Endothelial cell of umbilical vein (primary cell): ENCODE measurements around the gene BEND5. TPM values are rescaled to one million over a fixed set of nuclear protein-coding genes. Genes with fewer than 3 reads are reported as not detected.

ENCODE experiments used
- BruUV-seq: library from RNA; stranded (reverse); fragments of 400-500 nt; replicated peaks from 2 replicates; lab custom pipeline; 2021; lab: Mats Ljungman, UMichigan
- CTCF ChIA-PET: fragments of 300-600, 350-600 bp; sonication (Branson Sonifier 250); formaldehyde crosslinking; loops from one replicate; lab custom pipeline; 2021; ENCODE audit warnings: antibody characterized with exemption, inconsistent platforms; lab: Charles Lee
- POLR2A ChIA-PET: fragments of 300-600, 350-600 bp; sonication (Branson Sonifier 250); formaldehyde crosslinking; loops from one replicate; lab custom pipeline; 2021; ENCODE audit warnings: antibody characterized with exemption, inconsistent platforms; lab: Charles Lee
- DNase-seq: peaks from one replicate; pipeline ENCODE4 v3.0.0-alpha.2; 2011; ENCODE audit warnings: low read depth, low spot score
- FAIRE-seq: peaks from 2 replicates; lab custom pipeline; 2011; peaks lifted over from hg19 to GRCh38; lab: Jason Lieb, UNC
- H2AFZ ChIP-seq: 2 replicates; pipeline ENCODE4 v1.6.0; 2012; ENCODE audit warnings: low read depth, low read length, control low read depth, inconsistent platforms
- H3K27ac ChIP-seq: 2 replicates; pipeline ENCODE4 v1.5.1; 2011; ENCODE audit warnings: low read depth, mild to moderate bottlenecking, control low read depth, low read length, moderate library complexity; ENCODE audit not compliant: insufficient read depth
- H3K27me3 ChIP-seq, 2 experiments: 2 replicates each; pipeline versions ENCODE4 v1.6.0 to v1.6.1; 2011; ENCODE audit warnings: low read length in 2 of 2, mixed read lengths in 1 of 2; ENCODE audit not compliant: control insufficient read depth in 2 of 2, insufficient read depth in 2 of 2
- H3K36me3 ChIP-seq, 2 experiments: 2 replicates in 1 of 2; 3 replicates in 1 of 2; pipeline ENCODE4 v1.5.1; 2011; ENCODE audit warnings: low read length in 2 of 2, mild to moderate bottlenecking in 1 of 2, moderate library complexity in 1 of 2; ENCODE audit not compliant: control insufficient read depth in 2 of 2, insufficient read depth in 2 of 2; ENCODE audit errors: extremely low read depth in 1 of 2
- H3K4me1 ChIP-seq: 3 replicates; pipeline ENCODE4 v1.5.1; 2011; ENCODE audit warnings: mild to moderate bottlenecking, low read length; ENCODE audit not compliant: control insufficient read depth, insufficient read depth; ENCODE audit errors: extremely low read depth
- H3K4me2 ChIP-seq: 2 replicates; pipeline ENCODE4 v1.6.1; 2011; ENCODE audit warnings: low read length, control low read depth, mixed read lengths; ENCODE audit not compliant: insufficient read depth
- H3K4me3 ChIP-seq, 3 experiments: fragments of 200-600 bp in 1 of 3; sonication (generic), shearing (Covaris generic) in 1 of 3; replicated peaks in 1 of 3; 2 replicates each; pipeline ENCODE4 v1.5.1; 2011 to 2016; ENCODE audit warnings: control low read depth in 3 of 3, low read length in 3 of 3, mild to moderate bottlenecking in 2 of 3, inconsistent platforms in 1 of 3, low read depth in 1 of 3, moderate library complexity in 1 of 3; ENCODE audit not compliant: insufficient read depth in 1 of 3
- H3K79me2 ChIP-seq: 2 replicates; pipeline ENCODE4 v1.6.0; 2012; ENCODE audit warnings: low read length, inconsistent platforms; ENCODE audit not compliant: control insufficient read depth, insufficient read depth
- H3K9ac ChIP-seq: replicated peaks from 2 replicates; pipeline ENCODE3; 2011; ENCODE audit warnings: low read length, control low read depth; ENCODE audit not compliant: insufficient read depth; ENCODE audit errors: extremely low read depth
- H3K9me1 ChIP-seq: replicated peaks from 3 replicates; pipeline ENCODE4 v1.6.0; 2011; ENCODE audit warnings: mild to moderate bottlenecking, low read length; ENCODE audit not compliant: control insufficient read depth, insufficient read depth; ENCODE audit errors: extremely low read depth
- H3K9me3 ChIP-seq: replicated peaks from 2 replicates; pipeline ENCODE4 v1.5.1; 2012; ENCODE audit warnings: low read length, inconsistent platforms; ENCODE audit not compliant: control insufficient read depth, insufficient read depth
- H4K20me1 ChIP-seq: replicated peaks from 2 replicates; pipeline ENCODE3; 2011; ENCODE audit warnings: mild to moderate bottlenecking, low read length; ENCODE audit not compliant: control insufficient read depth, insufficient read depth; ENCODE audit errors: extremely low read depth
- EZH2 ChIP-seq: IDR thresholded peaks from 2 replicates; pipeline ENCODE4 v1.6.1; 2012; ENCODE audit warnings: borderline replicate concordance, low read depth, mild to moderate bottlenecking, moderate library complexity, low read length, inconsistent platforms; ENCODE audit not compliant: severe bottlenecking
- FOS ChIP-seq: IDR thresholded peaks from 2 replicates; pipeline ENCODE4 v1.6.1; 2011; ENCODE audit warnings: mild to moderate bottlenecking, low read length, moderate library complexity, borderline replicate concordance; ENCODE audit not compliant: insufficient read depth
- GATA2 ChIP-seq: IDR thresholded peaks from 2 replicates; pipeline ENCODE4 v1.7.0; 2011; ENCODE audit warnings: low read depth, mild to moderate bottlenecking, moderate library complexity, mixed read lengths, low read length; ENCODE audit not compliant: insufficient read length, insufficient read depth
- JUN ChIP-seq: IDR thresholded peaks from 2 replicates; pipeline ENCODE4 v1.6.1; 2011; ENCODE audit warnings: borderline replicate concordance, low read depth; ENCODE audit not compliant: insufficient read length, insufficient read depth
- MAX ChIP-seq: IDR thresholded peaks from 2 replicates; pipeline ENCODE4 v1.6.1; 2011; ENCODE audit not compliant: insufficient read depth, insufficient read length
- MYC ChIP-seq: IDR thresholded peaks from one replicate; pipeline ENCODE4 v1.6.1; 2011; ENCODE audit warnings: mild to moderate bottlenecking, low read depth, low read length
- POLR2A ChIP-seq: IDR thresholded peaks from 2 replicates; pipeline ENCODE4 v1.6.1; 2012; ENCODE audit warnings: low read depth, mild to moderate bottlenecking, control low read depth, low read length
- POLR2AphosphoS5 ChIP-seq: IDR thresholded peaks from 2 replicates; pipeline ENCODE4 v1.6.1; 2012; ENCODE audit warnings: low read depth, mild to moderate bottlenecking, control low read depth, low read length, moderate library complexity; ENCODE audit not compliant: insufficient read depth
- dilution Hi-C: fragments of 300-500 bp; cut with MboI; formaldehyde crosslinking; loops from one replicate; pipeline ENCODE4 v1.15.0; 2019; ENCODE audit warnings: low sequenced_read_pairs; ENCODE audit not compliant: extremely low pct_ligation_motif_present
- intact Hi-C: fragments of 100-400 bp; cut with micrococcal nuclease; formaldehyde crosslinking; loops from one replicate; pipeline ENCODE4 v1.10.0; 2022
- polyA plus RNA-seq, 4 experiments: library from polyadenylated mRNA; depleted of rRNA in 3 of 4; stranded (reverse) in 3 of 4; unstranded in 1 of 4; fragments of >200 nt; gene quantifications; 2 replicates each; pipeline versions ENCODE4 v1.2.1 to v1.2.3, GENCODE V29; 2011 to 2012; ENCODE audit warnings: missing spikeins in 1 of 4
- total RNA-seq: library from RNA; stranded (reverse); gene quantifications from 2 replicates; pipeline ENCODE4 v1.2.3, GENCODE V29; 2021
- TF ChIP-seq, protein P1 (sequence below), 2 donors: IDR thresholded peaks; 1 replicate in 1 of 2; 2 replicates in 1 of 2; pipeline ENCODE4 v1.5.1; 2011; ENCODE audit warnings: low read length in 2 of 2, mild to moderate bottlenecking in 2 of 2, moderate library complexity in 2 of 2, control low read depth in 1 of 2, inconsistent platforms in 1 of 2, low read depth in 1 of 2; ENCODE audit not compliant: insufficient read depth in 1 of 2; ENCODE audit errors: extremely low read depth in 1 of 2

BEND5 gene
- total and polyA plus RNA-seq, 2 donors (not counting 3 experiments of a cell fraction or from before 2014, with no cell fraction given): not detected

DNA sequence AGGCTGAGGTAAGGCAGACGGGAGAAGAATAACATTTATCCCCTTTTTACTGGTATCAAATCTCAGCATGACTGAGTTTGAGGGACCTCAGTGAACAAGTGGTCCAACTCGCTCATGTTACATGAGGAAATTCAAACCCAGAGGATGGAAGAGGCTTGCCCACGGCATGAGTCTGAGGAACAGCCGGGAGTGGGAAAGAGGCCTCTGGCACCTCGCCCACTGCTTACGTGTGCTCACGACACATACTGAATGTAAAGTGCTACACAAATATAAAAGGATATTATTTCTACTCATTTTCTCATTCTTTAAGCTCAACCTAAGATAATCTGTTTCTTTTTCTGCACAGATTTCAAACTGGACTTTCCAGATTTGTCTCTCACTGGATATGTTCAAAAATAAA, 14.7 kb downstream of the BEND5 start:
- FAIRE-seq (no peak), DNase-seq (no peak)
- intact Hi-C loops (no loop called here), dilution Hi-C loops (no loop called here)
- Histone ChIP-seq H3K4me3 (no peak overlapping the region), H3K9me3 (peaks cover 2% of the 10 kb centered on the region), H3K4me2 (no peak overlapping the region), H3K4me1 (no peaks in the 10 kb centered on the region), H2AFZ (no peak overlapping the region), H4K20me1 (no peaks in the 10 kb centered on the region), H3K79me2 (no peaks in the 10 kb centered on the region), H3K9me1 (no peaks in the 10 kb centered on the region), H3K27me3 (no peaks in the 10 kb centered on the region), H3K9ac (no peak overlapping the region), H3K27ac (no peak overlapping the region), H3K36me3 (no peaks in the 10 kb centered on the region)
- CTCF ChIA-PET: no interaction called here
- no peak for TF ChIP-seq POLR2A
- TF ChIP-seq GATA2: no peak
- TF ChIP-seq JUN: no peak
- TF ChIP-seq, protein P1, sequence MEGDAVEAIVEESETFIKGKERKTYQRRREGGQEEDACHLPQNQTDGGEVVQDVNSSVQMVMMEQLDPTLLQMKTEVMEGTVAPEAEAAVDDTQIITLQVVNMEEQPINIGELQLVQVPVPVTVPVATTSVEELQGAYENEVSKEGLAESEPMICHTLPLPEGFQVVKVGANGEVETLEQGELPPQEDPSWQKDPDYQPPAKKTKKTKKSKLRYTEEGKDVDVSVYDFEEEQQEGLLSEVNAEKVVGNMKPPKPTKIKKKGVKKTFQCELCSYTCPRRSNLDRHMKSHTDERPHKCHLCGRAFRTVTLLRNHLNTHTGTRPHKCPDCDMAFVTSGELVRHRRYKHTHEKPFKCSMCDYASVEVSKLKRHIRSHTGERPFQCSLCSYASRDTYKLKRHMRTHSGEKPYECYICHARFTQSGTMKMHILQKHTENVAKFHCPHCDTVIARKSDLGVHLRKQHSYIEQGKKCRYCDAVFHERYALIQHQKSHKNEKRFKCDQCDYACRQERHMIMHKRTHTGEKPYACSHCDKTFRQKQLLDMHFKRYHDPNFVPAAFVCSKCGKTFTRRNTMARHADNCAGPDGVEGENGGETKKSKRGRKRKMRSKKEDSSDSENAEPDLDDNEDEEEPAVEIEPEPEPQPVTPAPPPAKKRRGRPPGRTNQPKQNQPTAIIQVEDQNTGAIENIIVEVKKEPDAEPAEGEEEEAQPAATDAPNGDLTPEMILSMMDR (IDR thresholded peaks at IDR 0.05; ENCODE audit: extremely low read depth in 1 of 2, insufficient read depth in 1 of 2, low read depth in 1 of 2, low read length in 2 of 2): no peak
- no peak for TF ChIP-seq POLR2AphosphoS5
- TF ChIP-seq MAX: no peak
- TF ChIP-seq FOS: no peak
- no peak for TF ChIP-seq MYC
- TF ChIP-seq EZH2: no peak
- BruUV-seq: no TSS peak
- POLR2A ChIA-PET: no interaction called here
